Middle frontal gyrus (tissue), 1 donor: ENCODE results near the gene SLCO4A1.

Experiments used
- DNase-seq: peaks from one replicate; pipeline ENCODE4 v3.0.0-alpha.2; 2015; ENCODE audit warnings: low spot score; ENCODE audit errors: extremely low spot score

The SLCO4A1 gene

GRCh38 chr20:62642051-62642665 is at the start of gene SLCO4A1:
TSS of gene SLCO4A1 (plus strand) at chr20:62642503. CDS start at chr20:62656455, 13,952 bp downstream.
- DNase-seq: peak; percentile 9

- DNase-seq: no peak
Measured at GRCh38 chr20:62592506-62593177, 49.7 kb upstream of the SLCO4A1 start.

- DNase-seq: no peak
Measured at GRCh38 chr20:62593616-62594015, 48.7 kb upstream of the SLCO4A1 start.

- no peak for DNase-seq
Measured at GRCh38 chr20:62595069-62595468, 47.2 kb upstream of the SLCO4A1 start.

GRCh38 chr20:62595491-62595890 is 46.8 kb upstream of the SLCO4A1 start:
- no peak for DNase-seq

GRCh38 chr20:62596486-62596885 is 45.8 kb upstream of the SLCO4A1 start:
- no peak for DNase-seq

- no peak for DNase-seq
Measured at GRCh38 chr20:62596921-62597320, 45.4 kb upstream of the SLCO4A1 start.

GRCh38 chr20:62597416-62598115 is 44.7 kb upstream of the SLCO4A1 start:
- DNase-seq: no peak

GRCh38 chr20:62598761-62599194 is 43.5 kb upstream of the SLCO4A1 start:
- DNase-seq: no peak

- DNase-seq: no peak
Measured at GRCh38 chr20:62599216-62600110, 42.8 kb upstream of the SLCO4A1 start.

- DNase-seq: no peak
Measured at GRCh38 chr20:62601172-62601571, 41.1 kb upstream of the SLCO4A1 start.

- no peak for DNase-seq
Measured at GRCh38 chr20:62601714-62602113, 40.6 kb upstream of the SLCO4A1 start.

GRCh38 chr20:62602550-62602949 is 39.8 kb upstream of the SLCO4A1 start:
- DNase-seq: no peak

- no peak for DNase-seq
Measured at GRCh38 chr20:62603021-62603906, 39.0 kb upstream of the SLCO4A1 start.

- no peak for DNase-seq
Measured at GRCh38 chr20:62603907-62604785, 38.2 kb upstream of the SLCO4A1 start.

GRCh38 chr20:62604796-62605195 is 37.5 kb upstream of the SLCO4A1 start:
- DNase-seq: no peak

- DNase-seq: no peak
Measured at GRCh38 chr20:62605236-62605943, 36.9 kb upstream of the SLCO4A1 start.

- no peak for DNase-seq
Measured at GRCh38 chr20:62606016-62606415, 36.3 kb upstream of the SLCO4A1 start.
